ENCODE data around the gene GSN. TPM values are rescaled to one million over a fixed set of nuclear protein-coding genes. Genes with fewer than 3 reads are reported as not detected.
A peak's percentile ranks its signal among the peaks of the same experiment; 100 is the strongest.

Gene GSN
- total RNA-seq, 2 donors from 2014 or later, result 390 to 690 TPM

- Histone ChIP-seq H3K27ac (peak overlapping the region; percentile 88 to 90), H3K4me3 (peak overlapping the region in 1 of 2 donors; percentile 37), H3K27me3 (replicated peaks; ENCODE audit: insufficient read depth) (no peaks in the 10 kb centered on the region), H3K4me1 (replicated peaks) (peaks cover 4% of the 10 kb centered on the region), H3K9me3 (no peaks in the 10 kb centered on the region), H3K36me3 (no peaks in the 10 kb centered on the region)
- intact Hi-C loops (cut with DNase I), result no loop called here
- TF ChIP-seq CTCF (IDR thresholded peaks at IDR 0.05) (no peak), POLR2A (IDR thresholded peaks at IDR 0.05) (no peak), POLR2AphosphoS5 (IDR thresholded peaks at IDR 0.05) (peak; percentile 14)
- 34% methylated on average over 4 of the region's 4 CpGs for WGBS
- no peak for DNase-seq (ENCODE audit: low spot score)
Measured at GRCh38 chr9:121367306-121368137, 99.6 kb downstream of the GSN start.

- Histone ChIP-seq H3K27me3 (replicated peaks; ENCODE audit: insufficient read depth) (no peaks in the 10 kb centered on the region), H3K4me1 (replicated peaks) (peaks cover 4% of the 10 kb centered on the region), H3K27ac (peak overlapping the region; percentile 88 to 90), H3K4me3 (peak overlapping the region; percentile 37 to 48), H3K36me3 (no peaks in the 10 kb centered on the region), H3K9me3 (no peaks in the 10 kb centered on the region)
- intact Hi-C loops (cut with DNase I), result no loop called here
- WGBS, result 42% methylated on average over 1 of the region's 1 CpG
- DNase-seq (ENCODE audit: low spot score), result no peak
- TF ChIP-seq CTCF (IDR thresholded peaks at IDR 0.05) (no peak), POLR2AphosphoS5 (IDR thresholded peaks at IDR 0.05) (no peak), POLR2A (IDR thresholded peaks at IDR 0.05) (no peak)
Measured at GRCh38 chr9:121368138-121368522, 100.2 kb downstream of the GSN start.

- peak overlapping the region; percentile 37 to 48 for H3K4me3 ChIP-seq
- H3K27me3 ChIP-seq (replicated peaks; ENCODE audit: insufficient read depth), result no peaks in the 10 kb centered on the region
- TF ChIP-seq POLR2AphosphoS5 (IDR thresholded peaks at IDR 0.05) (no peak), POLR2A (IDR thresholded peaks at IDR 0.05) (no peak), CTCF (IDR thresholded peaks at IDR 0.05) (no peak)
- H3K36me3 ChIP-seq, result no peaks in the 10 kb centered on the region
- peaks cover 4% of the 10 kb centered on the region for H3K4me1 ChIP-seq (replicated peaks)
- no peaks in the 10 kb centered on the region for H3K9me3 ChIP-seq
- DNase-seq (ENCODE audit: low spot score), result no peak
- 61% methylated on average over 8 of the region's 8 CpGs for WGBS
- intact Hi-C loops (cut with DNase I), result no loop called here
- H3K27ac ChIP-seq, result peak overlapping the region; percentile 88 to 90
Measured at GRCh38 chr9:121368745-121369144, 100.8 kb downstream of the GSN start.

- intact Hi-C loops (cut with DNase I), result loop anchor here (2.0 to 5.0 kb wide), 2 partner anchors 45 to 92 kb away; no protein-coding TSS in a partner anchor
- Histone ChIP-seq H3K9me3 (no peaks in the 10 kb centered on the region), H3K27me3 (replicated peaks; ENCODE audit: insufficient read depth) (no peaks in the 10 kb centered on the region), H3K27ac (peak within 1 kb of the TSS; percentile 88 to 90), H3K4me1 (replicated peaks) (no peaks in the 10 kb centered on the region), H3K36me3 (no peaks in the 10 kb centered on the region), H3K4me3 (peak within 1 kb of the TSS; percentile 37 to 48)
- TF ChIP-seq POLR2A (IDR thresholded peaks at IDR 0.05) (peak; percentile 97), POLR2AphosphoS5 (IDR thresholded peaks at IDR 0.05) (peak; percentile 91), CTCF (IDR thresholded peaks at IDR 0.05) (peak in 1 of 4 experiments; percentile 5)
- under 1% methylated on average over 44 of the region's 52 CpGs for WGBS
- DNase-seq (ENCODE audit: low spot score), result peak; percentile 69
Measured at GRCh38 chr9:121369595-121370265, 101.8 kb downstream of the GSN start, which contains the start of gene STOM. Gene STOM, minus strand, starts transcription at chr9:121370250. Its CDS starts 63 bp downstream, at chr9:121370187.
